Activated naive CD8-positive, alpha-beta T cell (primary cell): ENCODE results near the gene PRSS27.
"Not testable (repeated sequence)": the region's sequence is repeated elsewhere in the genome, so short reads cannot be mapped to it uniquely, and the experiment has no call there.

Source experiments
- H3K27ac Mint-ChIP-seq: one replicate; pipeline ENCODE4 v1.8.0; 2021; ENCODE audit warnings: mixed read lengths
- H3K27me3 Mint-ChIP-seq: one replicate; pipeline ENCODE4 v1.8.0; 2021; ENCODE audit warnings: mixed read lengths
- H3K36me3 Mint-ChIP-seq: one replicate; pipeline ENCODE4 v1.8.0; 2021; ENCODE audit warnings: mixed read lengths
- H3K4me1 Mint-ChIP-seq: one replicate; pipeline ENCODE4 v1.8.0; 2021; ENCODE audit warnings: low read depth, mixed read lengths
- H3K4me3 Mint-ChIP-seq: one replicate; pipeline ENCODE4 v1.8.0; 2021; ENCODE audit warnings: mild to moderate bottlenecking, mixed read lengths
- H3K9me3 Mint-ChIP-seq: one replicate; pipeline ENCODE4 v1.8.0; 2021; ENCODE audit warnings: low read depth, mixed read lengths

The PRSS27 gene

GRCh38 chr16:2701272-2701671 lies 18.8 kb downstream of the PRSS27 start:
- Mint-ChIP-seq H3K4me3 (no peak overlapping the region), H3K27me3 (no peaks in the 10 kb centered on the region), H3K4me1 (no peaks in the 10 kb centered on the region), H3K36me3 (no peaks in the 10 kb centered on the region), H3K9me3 (no peaks in the 10 kb centered on the region), H3K27ac (no peak overlapping the region)

GRCh38 chr16:2700786-2701185 lies 19.2 kb downstream of the PRSS27 start:
- Mint-ChIP-seq H3K36me3 (no peaks in the 10 kb centered on the region), H3K27ac (no peak overlapping the region)

DNA sequence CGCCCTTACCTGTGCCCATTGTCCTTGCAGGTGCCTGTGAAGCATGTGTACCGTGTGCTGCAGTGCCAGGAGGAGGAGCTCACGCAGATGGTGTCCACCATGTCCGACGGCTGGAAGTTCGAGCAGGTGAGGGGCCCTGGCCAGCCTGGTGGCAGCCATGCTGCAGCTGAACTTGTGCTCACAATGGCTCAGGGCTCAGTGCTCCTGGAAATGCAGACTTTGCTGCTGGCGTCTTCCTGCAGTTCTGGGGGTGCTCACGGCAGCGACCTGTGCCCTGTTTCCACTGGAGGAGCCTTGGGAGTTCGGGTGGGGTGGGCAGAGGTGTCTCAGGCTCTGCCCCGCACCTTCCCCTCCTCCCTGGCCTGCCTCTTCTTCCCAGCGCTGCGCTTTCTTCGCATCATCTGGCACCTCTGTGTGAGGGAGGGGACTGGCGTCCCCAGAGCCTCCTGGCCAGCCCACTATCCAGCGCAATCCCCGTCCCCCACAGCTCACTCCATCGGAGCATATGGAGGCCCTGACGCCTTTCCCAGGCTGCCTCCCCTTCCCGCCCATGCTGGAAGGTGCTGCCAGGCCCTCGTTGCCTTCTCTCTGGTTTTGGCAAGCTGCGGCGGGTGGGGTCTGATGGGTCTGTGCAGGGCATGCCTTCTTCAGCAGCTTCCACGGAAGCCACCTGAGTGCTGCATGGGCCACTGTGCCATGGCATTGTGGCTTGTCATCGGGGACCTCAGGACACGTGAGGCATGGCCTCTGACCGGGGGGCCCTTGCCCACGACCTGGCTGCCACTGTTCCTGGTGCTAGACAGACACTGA lies 20.0 kb downstream of the PRSS27 start:
- no peaks in the 10 kb centered on the region for H3K36me3 Mint-ChIP-seq
- H3K27ac Mint-ChIP-seq: no peak overlapping the region
- no peaks in the 10 kb centered on the region for H3K9me3 Mint-ChIP-seq
- H3K4me3 Mint-ChIP-seq: no peak overlapping the region
- H3K27me3 Mint-ChIP-seq: no peaks in the 10 kb centered on the region
- no peaks in the 10 kb centered on the region for H3K4me1 Mint-ChIP-seq

More at GRCh38 chr16:2700786-2701185, 19.2 kb downstream of the PRSS27 start:
- H3K27me3 Mint-ChIP-seq: no peaks in the 10 kb centered on the region
- H3K4me3 Mint-ChIP-seq: no peak overlapping the region
- no peaks in the 10 kb centered on the region for H3K9me3 Mint-ChIP-seq
- no peaks in the 10 kb centered on the region for H3K4me1 Mint-ChIP-seq

DNA sequence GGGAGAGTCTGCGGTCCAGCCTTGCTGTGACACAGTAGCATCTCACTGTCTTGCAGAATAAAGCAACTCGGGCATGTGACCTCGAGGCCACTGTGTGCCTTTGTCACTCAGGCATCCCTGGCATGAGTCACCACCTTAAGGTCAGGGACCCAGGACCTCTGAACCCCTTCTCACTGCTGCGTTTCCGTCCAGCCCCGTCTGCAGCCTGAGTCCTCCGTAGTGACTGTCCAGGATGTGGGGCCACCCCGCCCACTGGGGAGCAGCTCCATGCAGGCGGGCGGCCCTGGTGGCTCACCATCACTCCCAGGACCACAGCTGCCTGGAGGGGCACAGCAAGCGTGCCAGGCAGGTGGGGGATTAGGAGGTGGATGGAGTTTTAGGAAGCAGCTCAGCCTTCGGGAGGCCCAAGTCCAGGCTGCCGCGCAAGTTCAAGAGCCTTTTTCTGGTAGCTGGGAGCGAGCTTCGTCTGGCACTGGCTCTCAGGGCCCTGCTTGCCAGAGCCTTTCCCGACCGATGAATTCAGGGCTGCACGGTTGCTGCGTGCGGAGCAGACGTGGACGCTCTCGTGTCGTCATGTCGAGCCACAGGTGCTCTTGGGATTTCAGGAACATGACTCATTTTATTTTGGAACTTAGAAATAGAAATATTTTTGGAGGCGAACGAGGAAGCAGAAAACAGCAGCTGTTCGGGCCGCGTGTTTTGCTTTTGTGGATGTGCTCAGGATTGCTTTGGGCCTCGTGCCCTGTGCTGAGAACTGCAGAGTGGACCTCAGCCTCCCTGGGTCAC lies 20.9 kb downstream of the PRSS27 start:
- Mint-ChIP-seq H3K4me3 (no peak overlapping the region), H3K4me1 (no peaks in the 10 kb centered on the region), H3K9me3 (no peaks in the 10 kb centered on the region), H3K27me3 (no peaks in the 10 kb centered on the region), H3K36me3 (no peaks in the 10 kb centered on the region), H3K27ac (no peak overlapping the region)

DNA sequence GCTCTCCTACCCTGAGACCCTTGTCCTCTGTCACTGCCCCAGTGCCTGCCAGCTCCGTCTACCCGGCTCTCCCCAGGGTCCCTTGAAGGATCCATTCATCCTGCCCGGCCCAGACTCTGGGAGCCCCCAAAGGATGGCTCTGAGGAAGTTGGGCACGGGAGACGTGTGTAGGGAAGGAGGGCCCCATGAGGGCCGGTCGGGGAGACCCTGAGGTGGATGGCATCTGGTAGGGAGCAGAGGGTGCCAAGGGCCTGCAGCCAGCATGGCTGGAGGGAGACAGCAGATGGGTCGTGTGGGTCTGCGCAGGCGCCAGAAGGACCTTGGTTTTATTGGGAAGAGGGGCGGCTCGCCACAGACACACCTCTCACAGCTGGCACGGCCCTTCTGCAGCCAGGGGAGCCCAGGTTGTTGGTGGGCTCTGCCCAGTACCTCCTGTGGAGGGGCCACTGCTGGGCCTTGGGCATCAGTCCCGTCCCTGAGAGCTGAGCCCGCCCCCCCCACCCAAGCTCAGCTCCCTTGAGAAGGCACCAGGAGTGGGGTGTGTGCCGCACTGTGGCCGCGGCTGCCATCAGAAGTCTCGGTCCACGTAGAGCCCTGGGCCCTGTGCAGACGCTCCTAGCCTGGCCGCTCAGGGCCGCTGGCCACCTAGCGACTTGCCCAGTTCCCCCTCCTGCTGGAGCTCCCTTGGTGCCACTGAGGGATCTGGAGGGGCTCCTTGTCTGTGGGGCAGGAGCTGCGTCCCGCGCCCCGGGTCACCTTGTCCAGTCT lies 21.7 kb downstream of the PRSS27 start:
- Mint-ChIP-seq H3K9me3 (no peaks in the 10 kb centered on the region), H3K36me3 (no peaks in the 10 kb centered on the region), H3K27ac (no peak overlapping the region), H3K27me3 (no peaks in the 10 kb centered on the region), H3K4me1 (no peaks in the 10 kb centered on the region), H3K4me3 (no peak overlapping the region)

GRCh38 chr16:2697401-2697948 lies 22.5 kb downstream of the PRSS27 start:
- no peak overlapping the region for H3K4me3 Mint-ChIP-seq
- no peaks in the 10 kb centered on the region for H3K9me3 Mint-ChIP-seq
- no peaks in the 10 kb centered on the region for H3K27me3 Mint-ChIP-seq
- no peaks in the 10 kb centered on the region for H3K36me3 Mint-ChIP-seq
- no peak overlapping the region for H3K27ac Mint-ChIP-seq
- H3K4me1 Mint-ChIP-seq: no peaks in the 10 kb centered on the region

- H3K9me3 Mint-ChIP-seq, H3K27me3 Mint-ChIP-seq, H3K36me3 Mint-ChIP-seq, H3K4me1 Mint-ChIP-seq, H3K27ac Mint-ChIP-seq, H3K4me3 Mint-ChIP-seq: not testable (repeated sequence)
Measured at GRCh38 chr16:2696601-2697250, 23.3 kb downstream of the PRSS27 start.

DNA sequence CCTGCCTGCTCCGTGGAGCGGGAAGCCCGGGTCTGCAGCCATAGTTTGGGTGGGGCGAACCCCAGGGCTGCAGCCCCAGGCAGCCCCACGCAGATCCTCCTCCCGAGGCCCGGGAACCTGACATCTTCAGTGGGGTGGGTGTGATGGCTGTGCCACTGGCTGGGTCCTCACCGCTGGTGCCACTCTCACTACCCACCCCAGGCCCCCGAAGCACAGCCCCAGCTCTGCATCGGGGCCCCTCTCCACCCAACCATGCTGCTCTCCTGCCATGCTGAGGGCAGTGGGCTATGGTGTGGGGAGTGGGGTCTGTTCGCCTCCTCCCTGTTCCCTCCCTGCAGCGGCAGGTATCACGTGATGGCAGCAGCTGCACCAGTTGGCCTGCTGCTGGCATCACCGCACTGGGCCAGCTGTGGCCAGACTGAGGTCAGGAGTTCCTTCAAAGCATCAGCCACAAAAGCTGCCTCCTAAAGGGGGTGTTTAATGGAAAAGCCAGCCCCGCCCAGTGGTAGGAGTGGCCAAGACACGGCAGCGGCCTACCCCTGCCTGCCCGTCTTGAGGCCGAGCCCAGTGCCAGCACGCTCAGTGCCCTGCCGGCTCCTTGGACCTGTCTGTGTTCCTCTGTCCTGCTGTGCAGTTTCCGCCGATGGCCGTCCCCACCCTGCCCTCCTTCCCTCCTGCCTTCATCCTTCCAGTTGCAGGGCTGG lies 26.9 kb downstream of the PRSS27 start:
- no peak overlapping the region for H3K27ac Mint-ChIP-seq

DNA sequence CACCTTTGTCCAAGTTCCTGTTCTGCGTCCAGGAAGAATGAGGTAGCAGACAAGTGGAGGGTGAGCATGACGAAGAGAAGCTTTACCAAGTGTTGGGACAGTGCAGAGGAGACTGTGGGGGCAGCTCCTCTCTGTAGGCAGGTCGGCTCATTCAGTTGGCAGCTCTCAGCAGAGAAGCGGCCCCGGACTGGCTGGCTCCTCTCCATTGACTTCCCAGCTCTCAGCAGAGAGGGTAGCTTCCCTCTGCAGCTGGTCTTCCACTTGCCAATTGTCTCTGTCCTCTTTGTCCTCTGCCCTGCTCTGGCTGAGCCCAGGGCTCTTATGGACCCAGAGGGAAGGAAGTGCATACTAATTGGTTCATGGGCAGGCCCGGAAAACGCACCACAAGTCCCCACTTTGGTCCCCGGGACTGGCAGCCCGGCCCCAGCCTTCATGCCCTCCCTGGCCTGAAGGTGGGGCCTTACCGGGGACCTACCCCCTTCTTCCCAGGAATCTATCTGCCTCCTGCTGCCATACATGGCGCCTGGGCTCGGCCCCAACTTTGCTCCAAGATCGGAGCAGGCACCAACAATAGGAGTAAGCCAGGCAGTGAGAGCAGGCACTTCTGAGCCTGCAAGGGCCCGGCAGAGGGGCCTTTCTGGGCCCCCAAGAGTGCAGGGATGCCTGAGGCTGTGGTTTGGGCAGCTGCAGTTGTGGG lies 27.6 kb downstream of the PRSS27 start:
- Mint-ChIP-seq H3K27ac (no peak overlapping the region), H3K27me3 (no peaks in the 10 kb centered on the region), H3K4me3 (no peak overlapping the region), H3K9me3 (no peaks in the 10 kb centered on the region), H3K4me1 (peaks cover 4% of the 10 kb centered on the region), H3K36me3 (no peaks in the 10 kb centered on the region)

More for the DNA sequence above, 26.9 kb downstream of the PRSS27 start:
- Mint-ChIP-seq H3K4me3 (no peak overlapping the region), H3K36me3 (no peaks in the 10 kb centered on the region), H3K9me3 (no peaks in the 10 kb centered on the region), H3K27me3 (no peaks in the 10 kb centered on the region), H3K4me1 (no peaks in the 10 kb centered on the region)

DNA sequence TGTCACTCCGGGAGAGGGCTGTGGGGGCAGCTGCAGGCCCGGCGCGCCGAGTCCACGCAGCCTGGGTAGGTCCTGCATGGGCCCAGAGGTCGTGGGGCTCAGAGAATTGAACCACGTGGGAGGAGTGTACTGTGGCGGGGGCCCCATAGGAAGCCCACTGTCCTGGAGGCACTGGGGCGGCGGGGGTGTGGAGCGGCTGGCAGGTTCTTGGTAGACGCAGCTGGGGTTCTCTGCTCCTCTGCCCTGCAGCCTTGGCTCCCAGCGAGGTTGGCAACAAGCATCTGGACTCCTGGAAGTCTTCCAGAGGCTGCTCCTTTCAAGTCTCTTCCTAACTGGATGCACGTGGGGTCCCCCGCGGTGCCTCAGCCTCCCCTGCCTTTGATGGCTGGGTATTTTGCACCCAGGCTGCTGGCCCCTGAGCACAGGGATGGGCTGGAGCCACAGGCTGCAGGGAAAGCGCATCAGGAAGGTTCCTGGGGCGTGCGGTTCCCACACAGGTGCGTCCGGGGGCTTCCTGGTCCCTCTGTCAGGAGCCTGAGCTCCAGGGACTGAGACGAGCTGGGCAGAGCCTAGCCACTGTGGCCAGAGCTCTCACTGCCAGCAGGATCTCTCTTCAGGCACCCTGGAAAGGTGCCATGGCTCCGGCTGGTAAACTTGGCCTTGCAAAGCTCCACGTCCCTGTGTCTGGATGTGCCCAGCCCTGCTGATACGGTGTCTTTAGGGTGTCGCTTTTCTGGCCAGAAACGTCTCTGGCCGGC lies 28.4 kb downstream of the PRSS27 start:
- Mint-ChIP-seq H3K4me3 (no peak overlapping the region), H3K27me3 (no peaks in the 10 kb centered on the region), H3K36me3 (no peaks in the 10 kb centered on the region), H3K9me3 (no peaks in the 10 kb centered on the region), H3K27ac (no peak overlapping the region), H3K4me1 (peaks cover 11% of the 10 kb centered on the region)

- Mint-ChIP-seq H3K36me3 (no peaks in the 10 kb centered on the region), H3K27ac (no peak overlapping the region), H3K9me3 (no peaks in the 10 kb centered on the region), H3K27me3 (no peaks in the 10 kb centered on the region), H3K4me1 (peaks cover 12% of the 10 kb centered on the region), H3K4me3 (no peak overlapping the region)
Measured at GRCh38 chr16:2690852-2691251, 29.2 kb downstream of the PRSS27 start.

GRCh38 chr16:2689968-2690801 lies 29.8 kb downstream of the PRSS27 start:
- Mint-ChIP-seq H3K27ac (no peak overlapping the region), H3K4me3 (no peak overlapping the region), H3K27me3 (no peaks in the 10 kb centered on the region), H3K4me1 (peaks cover 12% of the 10 kb centered on the region), H3K36me3 (no peaks in the 10 kb centered on the region), H3K9me3 (no peaks in the 10 kb centered on the region)
